ENCODE measurements around the gene ZNF778. TPM values are rescaled to one million over a fixed set of nuclear protein-coding genes. Genes with fewer than 3 reads are reported as not detected.

Gene ZNF778
- total and polyA plus RNA-seq, 2 of the 8 experiments (the other 6 are each of a cell fraction or from before 2014, with no cell fraction given): 9.5 to 21.9 TPM

DNA sequence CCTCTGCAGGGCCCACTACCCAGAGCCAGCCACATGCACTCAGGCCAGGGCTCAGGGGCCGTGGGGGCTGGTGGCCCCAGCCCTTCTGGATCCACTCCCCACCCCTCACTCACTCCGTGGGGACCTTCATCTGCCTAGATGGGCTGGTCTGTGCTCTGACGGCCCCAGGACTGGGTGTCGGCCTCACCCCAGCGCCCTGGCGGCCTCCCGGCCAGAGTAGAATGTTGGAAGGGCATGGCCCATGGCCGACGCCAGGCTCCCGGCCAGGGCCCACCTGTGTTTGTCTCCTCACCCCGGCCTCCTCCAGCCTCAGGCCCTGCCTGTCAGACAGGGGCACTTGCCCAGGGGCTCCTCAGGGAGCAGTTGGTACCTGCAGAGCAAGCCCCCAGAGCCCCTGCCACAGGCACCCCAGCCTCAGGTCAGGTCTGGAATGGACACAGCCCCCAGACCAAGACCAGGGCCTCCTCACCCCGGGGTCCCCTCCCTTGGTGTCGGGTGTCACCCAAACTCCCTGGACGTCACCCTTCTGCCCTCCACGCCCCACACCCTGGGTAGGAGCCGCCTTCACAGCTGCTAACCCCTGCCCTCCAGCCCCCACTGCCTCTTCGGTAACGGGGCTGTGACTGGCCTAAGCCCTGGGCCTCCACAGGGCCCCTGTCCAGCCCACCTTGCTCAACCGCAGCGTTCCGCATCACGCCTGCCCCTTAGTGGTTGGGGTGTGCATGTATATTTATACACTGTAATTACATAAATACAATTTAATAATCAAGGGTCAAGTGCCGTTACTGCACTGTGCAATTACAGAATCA is 48.9 kb upstream of the ZNF778 start:
- Histone ChIP-seq H3K23me2 (ENCODE audit: low read depth, low read length) (peaks cover 5% of the 10 kb centered on the region), H3K4me2 (ENCODE audit: insufficient read depth in 1 of 2, low read depth in 2 of 2, low read length in 2 of 2) (no peak overlapping the region), H2AK5ac (ENCODE audit: low read depth, low read length) (no peak overlapping the region), H2BK120ac (replicated peaks; ENCODE audit: low read depth, low read length) (no peak overlapping the region), H4K8ac (ENCODE audit: extremely low read depth, insufficient read depth, low read length) (no peak overlapping the region; the same call in 1 of the 2 replicates), H3K27me3 (replicated peaks in 1 of 4; ENCODE audit: control insufficient read depth in 3 of 4, extremely low read depth in 1 of 4, insufficient read depth in 3 of 4, low read length in 3 of 4) (peaks cover 0 to 7% (median 4%) of the 10 kb centered on the region in 4 experiments; a peak in 4 of 7 replicates), H3K4ac (replicated peaks; ENCODE audit: insufficient read length, low read depth, low read length) (no peak overlapping the region), H4K91ac (replicated peaks; ENCODE audit: insufficient read length, low read length) (no peak overlapping the region), H3K9ac (replicated peaks in 1 of 4; ENCODE audit: extremely low read depth in 1 of 4, low read depth in 3 of 4, low read length in 3 of 4) (no peak overlapping the region), H3K36me3 (ENCODE audit: control insufficient read depth in 2 of 4, insufficient read depth in 4 of 4, low read length in 3 of 4) (no peaks in the 10 kb centered on the region), H4K20me1 (replicated peaks in 1 of 2; ENCODE audit: control insufficient read depth in 1 of 2, insufficient read depth in 2 of 2, low read length in 2 of 2) (peaks cover 0 to 3% of the 10 kb centered on the region in 2 experiments), H3K18ac (ENCODE audit: extremely low read depth, low read length) (no peak overlapping the region), H2BK5ac (ENCODE audit: low read depth, low read length) (no peak overlapping the region), H3K56ac (replicated peaks; ENCODE audit: insufficient read length, low read depth, low read length) (no peak overlapping the region), H3K4me3 (ENCODE audit: extremely low read depth in 1 of 4, insufficient read depth in 2 of 4, low read depth in 3 of 4, low read length in 4 of 4) (no peak overlapping the region), H4K5ac (ENCODE audit: insufficient read length, low read depth, low read length) (no peak overlapping the region), H3K27ac (ENCODE audit: low read depth, low read length) (no peak overlapping the region), H2BK12ac (ENCODE audit: low read depth, low read length) (no peak overlapping the region), H3K79me2 (ENCODE audit: control insufficient read depth in 1 of 2, insufficient read depth in 2 of 2, low read length in 2 of 2) (no peaks in the 10 kb centered on the region), H3K79me1 (ENCODE audit: low read depth, low read length) (no peaks in the 10 kb centered on the region), H3K4me1 (replicated peaks in 1 of 4; ENCODE audit: control insufficient read depth in 3 of 4, insufficient read depth in 4 of 4, low read length in 3 of 4) (peaks cover 0 to 25% (median 18%) of the 10 kb centered on the region in 4 experiments; a peak in 6 of 7 replicates), H3K14ac (ENCODE audit: insufficient read length) (no peak overlapping the region), H2BK20ac (ENCODE audit: low read length) (no peak overlapping the region), H2BK15ac (ENCODE audit: low read length) (no peak overlapping the region), H2AFZ (ENCODE audit: low read length) (no peak overlapping the region), H3K9me3 (ENCODE audit: insufficient read depth in 2 of 2, low read depth in 1 of 2, low read length in 1 of 2) (no peaks in the 10 kb centered on the region), H3K23ac (ENCODE audit: insufficient read length) (no peak overlapping the region)
- 81% methylated on average over 18 of the region's 23 CpGs; no CpG with 5 or more reads in 1 of the 2 experiments for WGBS, 2 experiments (ENCODE audit: extremely low coverage in 1 of 2, insufficient coverage in 1 of 2, insufficient read length in 1 of 2, insufficient replicate concordance in 2 of 2, low coverage in 1 of 2, low lambda C conversion rate in 2 of 2, missing lambda C conversion rate in 1 of 2)
- no peak for FAIRE-seq
- CTCF ChIA-PET (ENCODE audit: partially characterized antibody): interaction anchor here (0.6 to 2.2 kb wide), 17 partner anchors 12 to 508 kb away, joined by 3 to 13 read pairs (median 5); partner anchors contain the start of gene APRT
- no peak for DNase-seq (ENCODE audit: low read depth in 1 of 2, low spot score in 2 of 2)
- POLR2A ChIA-PET (ENCODE audit: partially characterized antibody): interaction anchor here (1.4 to 1.8 kb wide), 2 partner anchors 14 to 305 kb away, joined by 3 to 7 read pairs; no protein-coding TSS in a partner anchor
- TF ChIP-seq GABPA (IDR thresholded peaks at IDR 0.05; ENCODE audit: borderline replicate concordance, insufficient read depth, low read length): no peak
- no peak for TF ChIP-seq YY1 (IDR thresholded peaks at IDR 0.05; ENCODE audit: low read depth, low read length)
- TF ChIP-seq EZH2 (IDR thresholded peaks at IDR 0.05; ENCODE audit: low read depth, low read length, severe bottlenecking): no peak
- TF ChIP-seq SUZ12 (IDR thresholded peaks at IDR 0.05; ENCODE audit: low read length): no peak
- no peak for TF ChIP-seq MAFK (IDR thresholded peaks at IDR 0.05; ENCODE audit: low read depth, low read length)
- TF ChIP-seq SP2 (IDR thresholded peaks at IDR 0.05; ENCODE audit: low read length): no peak
- no peak for TF ChIP-seq TAF7 (optimal IDR thresholded peaks at IDR 0.05; ENCODE audit: borderline replicate concordance, low read depth, low read length)
- no peak for TF ChIP-seq NRF1 (IDR thresholded peaks at IDR 0.05; ENCODE audit: low read depth, low read length)
- TF ChIP-seq POLR2A (IDR thresholded peaks at IDR 0.05; ENCODE audit: control extremely low read depth in 1 of 2, low read depth in 2 of 2, low read length in 2 of 2): no peak
- TF ChIP-seq USF2 (IDR thresholded peaks at IDR 0.05; ENCODE audit: low read length): no peak
